Adrenal gland (tissue), 5 donors: ENCODE results near the gene ATP11A.

Source experiments
- CTCF ChIP-seq, 6 experiments: fragments of 450-650 bp in 4 of 6; fragments of 200-600 bp in 2 of 6; sonication (generic) in 1 of 6; IDR thresholded peaks; 1 replicate in 5 of 6; 2 replicates in 1 of 6; pipeline versions ENCODE4 v1.5.1 to v1.8.0; 2016 to 2021; ENCODE audit warnings: antibody characterized with exemption in 6 of 6, mild to moderate bottlenecking in 2 of 6, moderate library complexity in 1 of 6
- POLR2A ChIP-seq, 2 donors: fragments of 450-650 bp; IDR thresholded peaks; one replicate each; pipeline ENCODE4 v1.6.1; 2017; ENCODE audit warnings: antibody characterized with exemption in 2 of 2, mild to moderate bottlenecking in 2 of 2, moderate library complexity in 1 of 2
- donor health status: DM: no; HTN: no; CAD: no.

- no peak for TF ChIP-seq POLR2A (IDR thresholded peaks at IDR 0.05)
- no peak for TF ChIP-seq CTCF (IDR thresholded peaks at IDR 0.05)
Measured at GRCh38 chr13:112655913-112656312, 33.9 kb upstream of the ATP11A start.
